Measurements from ENCODE around the gene MPPED2. TPM values are rescaled to one million over a fixed set of nuclear protein-coding genes. Genes with fewer than 3 reads are reported as not detected.

The MPPED2 gene
- total and polyA plus RNA-seq, 2 of the 13 experiments (the other 11 are each of a cell fraction or from before 2014, with no cell fraction given) = not detected

- no peak for TF ChIP-seq ZNF609 (CRISPR knock-in tag; IDR thresholded peaks at IDR 0.05; ENCODE audit: borderline replicate concordance)
- no peak for TF ChIP-seq ZSCAN5A (CRISPR knock-in tag; IDR thresholded peaks at IDR 0.05; ENCODE audit: borderline replicate concordance)
- TF ChIP-seq NR2F2 (IDR thresholded peaks at IDR 0.05; ENCODE audit: borderline replicate concordance, low read depth) = no peak
- no peak for TF ChIP-seq HES4 (CRISPR knock-in tag; IDR thresholded peaks at IDR 0.05; ENCODE audit: borderline replicate concordance)
- TF ChIP-seq ZNF34 (CRISPR knock-in tag; IDR thresholded peaks at IDR 0.05; ENCODE audit: borderline replicate concordance) = no peak
- TF ChIP-seq ZBTB14 (CRISPR knock-in tag; IDR thresholded peaks at IDR 0.05) = no peak
- TF ChIP-seq CSRNP2 (CRISPR knock-in tag; conservative IDR thresholded peaks at IDR 0.05; ENCODE audit: low read depth) = no peak
- TF ChIP-seq ZNF20 (CRISPR knock-in tag; IDR thresholded peaks at IDR 0.05) = no peak
- no peak for TF ChIP-seq ARNT2 (CRISPR knock-in tag; IDR thresholded peaks at IDR 0.05; ENCODE audit: low read depth)
- no peak for TF ChIP-seq ARHGAP35 (CRISPR knock-in tag; IDR thresholded peaks at IDR 0.05; ENCODE audit: borderline replicate concordance)
Measured at GRCh38 chr11:30503156-30503555, 83.0 kb downstream of the MPPED2 start (continued).
